Body of pancreas (tissue), 4 donors: Measurements from ENCODE around the gene CYP46A1.

Experiments used
- CTCF ChIP-seq, 7 experiments: fragments of 450-650 bp in 4 of 7; fragments of 200-600 bp in 3 of 7; sonication (generic) in 3 of 7; IDR thresholded peaks; one replicate each; pipeline ENCODE4 v1.5.1; 2016 to 2019; ENCODE audit warnings: antibody characterized with exemption in 7 of 7
- POLR2A ChIP-seq, 3 donors: fragments of 450-650 bp; IDR thresholded peaks; one replicate each; pipeline ENCODE4 v1.6.1; 2016; ENCODE audit warnings: antibody characterized with exemption in 3 of 3, mild to moderate bottlenecking in 2 of 3

- no peak for TF ChIP-seq CTCF (IDR thresholded peaks at IDR 0.05)
- TF ChIP-seq POLR2A (IDR thresholded peaks at IDR 0.05) = no peak
Measured at GRCh38 chr14:99649219-99649618, 34.9 kb upstream of the CYP46A1 start.
